ENCODE measurements around the gene GHDC. TPM values are rescaled to one million over a fixed set of nuclear protein-coding genes. Genes with fewer than 3 reads are reported as not detected.
"Not testable (repeated sequence)": the region's sequence is repeated elsewhere in the genome, so short reads cannot be mapped to it uniquely, and the experiment has no call there.

Gene GHDC
- polyA plus RNA-seq, 1 donor (not counting 4 experiments of a cell fraction or from before 2014, with no cell fraction given): 2.7 TPM

DNA sequence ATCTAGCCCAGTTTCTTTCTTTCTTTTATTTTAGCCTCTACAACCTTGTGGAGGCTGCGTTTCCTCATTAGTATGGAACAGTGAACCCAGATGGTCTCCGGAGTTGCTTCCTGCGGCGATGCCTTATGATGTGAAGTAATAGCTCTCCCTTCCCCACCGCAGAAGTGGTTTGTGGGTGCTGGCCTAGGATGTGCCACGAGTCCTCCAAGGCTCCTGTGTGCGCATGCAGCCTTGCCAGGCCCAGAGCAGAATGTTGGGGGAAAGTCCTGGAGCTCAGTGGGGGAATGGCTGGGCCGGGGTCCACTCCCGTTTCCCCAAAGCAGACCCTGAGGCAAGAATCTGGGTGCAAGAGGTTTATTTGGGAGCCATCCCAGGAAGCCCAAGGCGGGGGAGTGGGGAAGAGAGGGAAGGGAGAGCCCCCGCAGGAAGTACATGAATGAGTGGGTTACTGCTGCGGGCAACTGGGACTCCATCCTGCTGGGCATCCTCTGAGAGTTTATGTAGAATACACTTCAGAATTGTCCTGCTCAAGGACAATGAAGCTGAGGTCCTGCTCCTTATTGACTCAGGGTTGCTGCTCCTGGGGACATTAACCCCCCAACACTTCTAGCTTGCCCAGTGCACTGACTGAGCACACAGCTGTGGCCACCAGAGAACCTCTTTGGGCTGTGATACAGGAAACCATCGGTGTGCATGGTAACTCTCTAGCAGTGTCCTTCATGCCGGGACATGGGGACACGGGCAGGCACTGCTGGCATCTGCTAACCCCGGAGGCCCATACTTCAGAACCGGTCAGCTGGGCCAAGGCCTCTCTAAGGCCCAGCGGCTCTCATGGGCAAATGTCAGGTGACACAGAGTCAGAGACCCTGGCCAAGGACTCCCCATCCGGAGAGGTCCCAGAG lies 5.3 kb downstream of the GHDC start:
- no peak overlapping the region for H3K9ac ChIP-seq (ENCODE audit: control insufficient read depth, extremely low read depth, insufficient read depth, low read length)
- dilution Hi-C loops (cut with MboI; ENCODE audit: extremely low pct_ligation_motif_present, low sequenced_read_pairs): no loop called here
- H3K4me1 ChIP-seq (ENCODE audit: control insufficient read depth, extremely low read depth, insufficient read depth, low read length): peaks cover 3% of the 10 kb centered on the region
- no peak overlapping the region for H3K4me3 ChIP-seq (ENCODE audit: control insufficient read depth in 2 of 3, extremely low read depth in 1 of 3, insufficient read depth in 2 of 3, low read depth in 1 of 3, low read length in 3 of 3)
- peaks cover 20% of the 10 kb centered on the region for H3K27me3 ChIP-seq (ENCODE audit: control insufficient read depth, extremely low read depth, insufficient read depth, low read length)
- H3K27ac ChIP-seq (ENCODE audit: control insufficient read depth, insufficient read depth, low read length): no peak overlapping the region
- no peaks in the 10 kb centered on the region for H3K9me1 ChIP-seq (ENCODE audit: control insufficient read depth, extremely low read depth, insufficient read depth, low read length)
- TF ChIP-seq CTCF (optimal IDR thresholded peaks at IDR 0.05 in 1 of 3, IDR thresholded peaks at IDR 0.05 in 1 of 3, conservative IDR thresholded peaks at IDR 0.05 in 1 of 3; ENCODE audit: extremely low read depth in 1 of 3, insufficient read depth in 2 of 3, low read length in 3 of 3): no peak
- no peak for TF ChIP-seq EZH2 (IDR thresholded peaks at IDR 0.05; ENCODE audit: low read length)
- FAIRE-seq: no peak
- no peak overlapping the region for H3K4me2 ChIP-seq (ENCODE audit: control insufficient read depth, extremely low read depth, insufficient read depth, low read depth, low read length)
- H3K9me3 ChIP-seq (ENCODE audit: control insufficient read depth, low read depth, low read length): no peaks in the 10 kb centered on the region
- H3K36me3 ChIP-seq (ENCODE audit: control insufficient read depth in 2 of 2, extremely low read depth in 1 of 2, insufficient read depth in 2 of 2, low read length in 2 of 2): no peaks in the 10 kb centered on the region
- H3K79me2 ChIP-seq (ENCODE audit: control insufficient read depth, insufficient read depth, low read length): no peaks in the 10 kb centered on the region
- no peak for DNase-seq (ENCODE audit: low read depth, low spot score)
- no peak overlapping the region for H2AFZ ChIP-seq (ENCODE audit: control insufficient read depth, low read length)
- H4K20me1 ChIP-seq (ENCODE audit: control insufficient read depth, extremely low read depth, insufficient read depth, low read length): no peaks in the 10 kb centered on the region

DNA sequence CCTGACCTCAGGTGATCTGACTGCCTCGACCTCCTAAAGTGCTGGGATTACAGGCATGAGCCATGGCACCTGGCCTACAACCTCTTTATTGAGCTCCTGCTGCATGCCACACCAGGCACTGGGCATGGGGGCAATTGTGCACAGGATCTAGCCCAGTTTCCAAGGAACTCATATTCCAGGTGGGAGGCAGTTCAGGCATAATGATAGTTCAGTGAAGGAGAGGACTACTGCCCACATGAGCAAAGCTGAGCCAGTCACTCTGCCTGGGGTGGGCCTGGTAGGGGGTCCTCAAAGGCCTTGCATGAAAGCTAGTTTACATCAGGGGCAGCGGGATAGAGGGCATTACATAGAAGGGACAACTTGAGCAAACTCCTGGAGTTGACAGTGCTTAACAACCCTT lies 6.5 kb downstream of the GHDC start:
- no peak for TF ChIP-seq EZH2 (IDR thresholded peaks at IDR 0.05; ENCODE audit: low read length)
- H3K27ac ChIP-seq (ENCODE audit: control insufficient read depth, insufficient read depth, low read length): no peak overlapping the region
- FAIRE-seq: no peak

GRCh38 chr17:42186191-42186590 lies 8.1 kb downstream of the GHDC start:
- H3K4me1 ChIP-seq (ENCODE audit: control insufficient read depth, extremely low read depth, insufficient read depth, low read length); H3K4me2 ChIP-seq (ENCODE audit: control insufficient read depth, extremely low read depth, insufficient read depth, low read depth, low read length); H3K9me3 ChIP-seq (ENCODE audit: control insufficient read depth, low read depth, low read length); H3K9ac ChIP-seq (ENCODE audit: control insufficient read depth, extremely low read depth, insufficient read depth, low read length); dilution Hi-C loops (cut with MboI; ENCODE audit: extremely low pct_ligation_motif_present, low sequenced_read_pairs); H4K20me1 ChIP-seq (ENCODE audit: control insufficient read depth, extremely low read depth, insufficient read depth, low read length); H3K79me2 ChIP-seq (ENCODE audit: control insufficient read depth, insufficient read depth, low read length); H3K4me3 ChIP-seq (ENCODE audit: control insufficient read depth in 2 of 3, extremely low read depth in 1 of 3, insufficient read depth in 2 of 3, low read depth in 1 of 3, low read length in 3 of 3); H3K9me1 ChIP-seq (ENCODE audit: control insufficient read depth, extremely low read depth, insufficient read depth, low read length); H3K36me3 ChIP-seq (ENCODE audit: control insufficient read depth in 2 of 2, extremely low read depth in 1 of 2, insufficient read depth in 2 of 2, low read length in 2 of 2); FAIRE-seq; H2AFZ ChIP-seq (ENCODE audit: control insufficient read depth, low read length); H3K27ac ChIP-seq (ENCODE audit: control insufficient read depth, insufficient read depth, low read length); DNase-seq (ENCODE audit: low read depth, low spot score): not testable (repeated sequence)
- peaks cover 38% of the 10 kb centered on the region for H3K27me3 ChIP-seq (ENCODE audit: control insufficient read depth, extremely low read depth, insufficient read depth, low read length)

More for the DNA sequence above, 6.5 kb downstream of the GHDC start:
- H3K79me2 ChIP-seq (ENCODE audit: control insufficient read depth, insufficient read depth, low read length): no peaks in the 10 kb centered on the region
- no peak for DNase-seq (ENCODE audit: low read depth, low spot score)
- H3K9me3 ChIP-seq (ENCODE audit: control insufficient read depth, low read depth, low read length): no peaks in the 10 kb centered on the region
- no peak overlapping the region for H3K4me3 ChIP-seq (ENCODE audit: control insufficient read depth in 2 of 3, extremely low read depth in 1 of 3, insufficient read depth in 2 of 3, low read depth in 1 of 3, low read length in 3 of 3)
- H3K4me1 ChIP-seq (ENCODE audit: control insufficient read depth, extremely low read depth, insufficient read depth, low read length): peaks cover 8% of the 10 kb centered on the region
- H2AFZ ChIP-seq (ENCODE audit: control insufficient read depth, low read length): no peak overlapping the region
- H3K4me2 ChIP-seq (ENCODE audit: control insufficient read depth, extremely low read depth, insufficient read depth, low read depth, low read length): no peak overlapping the region
- no peaks in the 10 kb centered on the region for H3K9me1 ChIP-seq (ENCODE audit: control insufficient read depth, extremely low read depth, insufficient read depth, low read length)
- no peak overlapping the region for H3K9ac ChIP-seq (ENCODE audit: control insufficient read depth, extremely low read depth, insufficient read depth, low read length)
- peaks cover 29% of the 10 kb centered on the region for H3K27me3 ChIP-seq (ENCODE audit: control insufficient read depth, extremely low read depth, insufficient read depth, low read length)
- no peaks in the 10 kb centered on the region for H3K36me3 ChIP-seq (ENCODE audit: control insufficient read depth in 2 of 2, extremely low read depth in 1 of 2, insufficient read depth in 2 of 2, low read length in 2 of 2)
- dilution Hi-C loops (cut with MboI; ENCODE audit: extremely low pct_ligation_motif_present, low sequenced_read_pairs): no loop called here
- no peaks in the 10 kb centered on the region for H4K20me1 ChIP-seq (ENCODE audit: control insufficient read depth, extremely low read depth, insufficient read depth, low read length)
